GM21529 (cell line): ENCODE results near the gene RPUSD1.
"Not testable (repeated sequence)": the region's sequence is repeated elsewhere in the genome, so short reads cannot be mapped to it uniquely, and the experiment has no call there.

ENCODE experiments used
- ATAC-seq: cut with Tn5 transposase; IDR thresholded peaks from one replicate; pipeline ENCODE4 v1.9.1; 2021; ENCODE audit not compliant: unreplicated experiment

Gene RPUSD1

GRCh38 chr16:787978-788398, at the start of gene RPUSD1:
RPUSD1 (minus strand) TSS chr16:788381; CDS start chr16:787737, 644 bp downstream.
- ATAC-seq: peak; percentile 17

- ATAC-seq: not testable (repeated sequence)
Measured at GRCh38 chr16:836822-837221, 48.6 kb upstream of the RPUSD1 start.

- ATAC-seq: no peak
Measured at GRCh38 chr16:836221-836620, 48.0 kb upstream of the RPUSD1 start.

GRCh38 chr16:835373-835772, 47.2 kb upstream of the RPUSD1 start:
- ATAC-seq: no peak

GRCh38 chr16:833411-833810, 45.2 kb upstream of the RPUSD1 start:
- ATAC-seq: no peak

GRCh38 chr16:832652-833336, 44.6 kb upstream of the RPUSD1 start:
- no peak for ATAC-seq

GRCh38 chr16:831571-832413, 43.6 kb upstream of the RPUSD1 start:
- ATAC-seq: no peak

- ATAC-seq: no peak
Measured at GRCh38 chr16:830871-831570, 42.8 kb upstream of the RPUSD1 start.

GRCh38 chr16:830107-830870, 42.1 kb upstream of the RPUSD1 start:
- ATAC-seq: no peak

GRCh38 chr16:828891-829290, 40.7 kb upstream of the RPUSD1 start:
- no peak for ATAC-seq

GRCh38 chr16:827513-827912, 39.3 kb upstream of the RPUSD1 start:
- no peak for ATAC-seq

- no peak for ATAC-seq
Measured at GRCh38 chr16:825341-826061, 37.3 kb upstream of the RPUSD1 start.

GRCh38 chr16:824601-825000, 36.4 kb upstream of the RPUSD1 start:
- no peak for ATAC-seq

GRCh38 chr16:824194-824593, 36.0 kb upstream of the RPUSD1 start:
- no peak for ATAC-seq

- no peak for ATAC-seq
Measured at GRCh38 chr16:822909-823297, 34.7 kb upstream of the RPUSD1 start.

GRCh38 chr16:822174-822908, 34.2 kb upstream of the RPUSD1 start:
- ATAC-seq: no peak

- no peak for ATAC-seq
Measured at GRCh38 chr16:821751-822150, 33.6 kb upstream of the RPUSD1 start.

GRCh38 chr16:820748-821147, 32.6 kb upstream of the RPUSD1 start:
- ATAC-seq: no peak

- ATAC-seq: not testable (repeated sequence)
Measured at GRCh38 chr16:820044-820408, 31.8 kb upstream of the RPUSD1 start.
